Glomerular visceral epithelial cell (primary cell): Measurements from ENCODE around the gene PSMC5.
A peak's percentile ranks its signal among the peaks of the same experiment; 100 is the strongest.
"Not testable (repeated sequence)": the region's sequence is repeated elsewhere in the genome, so short reads cannot be mapped to it uniquely, and the experiment has no call there.

ENCODE experiments used
- DNase-seq: peaks from one replicate; pipeline ENCODE4 v3.0.0-alpha.2; 2016; ENCODE audit errors: extremely low spot score

Gene PSMC5

DNA sequence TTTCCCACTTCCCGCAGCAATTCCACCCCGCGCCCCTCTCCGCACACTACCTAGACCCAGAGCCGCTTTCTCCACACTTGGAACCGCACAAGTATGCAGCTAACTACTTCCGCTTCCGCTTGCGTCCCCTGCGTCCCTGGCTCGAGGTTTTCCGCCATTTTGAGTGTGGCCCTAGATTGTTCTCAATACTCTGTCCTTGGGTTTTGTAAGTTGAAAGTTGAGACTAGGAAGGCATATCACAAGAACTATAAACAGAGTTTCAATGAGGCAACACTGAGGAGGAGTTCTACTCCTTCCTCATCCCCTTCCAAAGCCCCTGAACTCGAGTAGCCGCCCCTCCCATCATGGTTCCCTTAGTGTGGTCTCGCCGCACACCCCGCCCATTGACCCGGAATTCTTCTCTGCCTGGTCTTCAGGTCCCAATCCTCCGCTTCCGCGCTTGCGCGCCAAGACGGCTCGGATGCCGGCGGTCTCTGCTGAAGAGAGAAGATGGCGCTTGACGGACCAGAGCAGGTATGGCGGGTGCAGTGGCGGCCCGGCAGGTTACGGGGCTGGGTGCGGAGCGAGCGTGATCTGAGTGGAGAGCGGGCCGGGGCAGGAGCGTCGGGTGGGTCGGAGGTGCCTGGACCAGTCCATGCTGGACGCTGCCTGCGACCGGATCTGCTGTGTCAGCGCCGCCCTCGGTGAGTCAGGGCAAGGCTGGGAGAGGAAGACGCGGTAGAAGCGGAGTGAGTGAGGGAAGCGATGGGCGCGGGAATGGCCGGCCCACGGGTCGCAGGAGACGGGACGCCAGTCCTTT lies at the start of gene PSMC5, which contains the start of gene FTSJ3:
TSS of gene PSMC5 (plus strand) at position 430 of the 799 bp plus-strand sequence. CDS start at position 490, 60 bp downstream.
TSS of gene FTSJ3 (minus strand) at position 662 of the 799 bp plus-strand sequence. CDS start 761 bp downstream, outside the sequence.
- DNase-seq: peak; percentile 94

DNA sequence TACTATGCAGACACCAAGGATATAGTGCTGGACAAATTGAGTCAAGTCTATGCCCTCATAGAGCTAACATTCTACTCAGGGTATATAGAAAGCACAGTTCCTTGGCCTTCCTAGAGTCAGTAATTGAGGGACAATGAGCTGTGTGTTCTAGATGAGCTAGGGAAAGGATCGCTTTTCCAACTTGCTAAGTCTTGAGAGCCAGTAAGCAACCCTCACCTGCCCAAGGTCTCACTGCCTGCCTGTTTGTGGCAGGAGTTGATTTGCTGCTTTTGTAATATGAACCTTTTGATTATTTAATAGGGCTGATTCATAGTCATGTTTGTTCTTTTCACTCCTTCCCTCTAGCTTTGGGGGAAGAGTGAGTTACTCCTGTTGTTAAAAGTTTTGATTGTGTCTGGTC lies 46.7 kb upstream of the PSMC5 start:
- no peak for DNase-seq

DNA sequence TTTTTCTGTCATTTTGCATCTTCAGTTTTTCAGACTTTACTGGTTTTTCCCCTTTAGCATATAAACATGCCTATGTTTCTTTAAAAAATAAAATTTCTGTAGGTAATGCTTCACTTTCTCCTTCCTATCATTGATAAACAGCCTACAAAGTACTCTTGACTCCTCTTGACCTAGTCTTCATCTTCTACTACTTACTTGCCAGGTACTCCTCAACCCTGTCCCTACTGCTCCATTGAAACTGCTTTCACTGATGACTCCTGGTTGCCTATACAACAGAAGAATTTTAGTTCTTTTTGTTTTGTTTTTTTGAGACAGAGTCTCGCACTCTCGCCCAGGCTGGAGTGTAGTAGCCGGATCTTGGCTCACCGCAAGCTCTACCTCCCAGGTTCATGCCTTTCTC lies 46.3 kb upstream of the PSMC5 start:
- DNase-seq: no peak

DNA sequence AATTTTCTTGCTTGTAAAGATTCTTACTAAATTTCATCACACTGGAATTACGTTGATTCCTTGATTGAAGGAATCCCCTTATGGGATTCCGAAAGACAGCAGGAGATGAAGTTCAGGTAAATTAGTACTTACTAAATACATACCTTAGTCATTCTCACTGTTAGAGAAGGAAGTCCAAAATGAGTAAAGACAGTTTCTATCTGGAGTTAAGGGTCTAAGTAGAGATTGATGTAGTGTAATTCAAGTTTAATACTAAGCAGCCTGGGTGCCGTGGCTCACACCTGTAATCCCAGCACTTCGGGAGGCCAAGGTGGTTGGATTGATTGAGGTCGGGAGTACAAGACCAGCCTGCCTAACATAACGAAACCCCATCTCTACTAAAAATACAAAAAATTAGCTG lies 43.7 kb upstream of the PSMC5 start:
- no peak for DNase-seq

DNA sequence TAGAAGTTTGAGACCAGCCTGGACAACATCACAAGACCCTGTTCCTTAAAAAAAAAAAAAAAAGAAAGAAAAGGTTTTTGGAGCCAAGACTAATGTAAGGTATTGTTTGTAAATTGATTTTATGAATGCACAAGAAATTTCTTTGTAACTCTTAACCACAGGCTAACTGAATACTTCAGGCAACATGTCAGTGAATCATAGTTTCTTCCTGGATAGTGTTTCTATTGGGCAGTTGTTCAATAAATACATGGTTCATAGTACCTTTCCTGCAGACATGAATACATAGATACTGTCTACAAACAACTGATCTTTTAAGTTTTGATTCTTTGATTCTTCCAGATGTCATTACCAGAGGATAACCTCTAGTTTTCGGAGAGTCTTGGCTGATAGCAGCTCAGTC lies 41.7 kb upstream of the PSMC5 start:
- peak; percentile 3 for DNase-seq

DNA sequence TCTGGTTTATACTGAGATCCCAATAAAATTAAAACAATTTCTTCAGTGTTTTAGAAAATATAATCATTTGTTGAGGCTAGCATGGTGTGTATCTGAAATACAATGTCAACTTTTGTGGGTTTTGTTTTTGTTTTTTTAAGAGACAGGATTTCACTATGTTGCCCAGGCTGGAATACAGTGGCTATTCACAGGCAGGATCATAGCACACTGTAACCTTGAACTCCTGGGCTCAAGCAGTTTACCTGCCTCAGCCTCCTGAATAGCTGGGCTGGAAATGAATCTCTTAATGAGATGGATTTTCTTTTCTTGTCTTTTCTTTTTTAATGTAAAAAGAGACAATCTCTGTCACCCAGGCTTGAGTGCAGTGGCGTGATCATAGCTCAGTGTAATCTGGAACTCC lies 41.1 kb upstream of the PSMC5 start:
- DNase-seq: no peak

DNA sequence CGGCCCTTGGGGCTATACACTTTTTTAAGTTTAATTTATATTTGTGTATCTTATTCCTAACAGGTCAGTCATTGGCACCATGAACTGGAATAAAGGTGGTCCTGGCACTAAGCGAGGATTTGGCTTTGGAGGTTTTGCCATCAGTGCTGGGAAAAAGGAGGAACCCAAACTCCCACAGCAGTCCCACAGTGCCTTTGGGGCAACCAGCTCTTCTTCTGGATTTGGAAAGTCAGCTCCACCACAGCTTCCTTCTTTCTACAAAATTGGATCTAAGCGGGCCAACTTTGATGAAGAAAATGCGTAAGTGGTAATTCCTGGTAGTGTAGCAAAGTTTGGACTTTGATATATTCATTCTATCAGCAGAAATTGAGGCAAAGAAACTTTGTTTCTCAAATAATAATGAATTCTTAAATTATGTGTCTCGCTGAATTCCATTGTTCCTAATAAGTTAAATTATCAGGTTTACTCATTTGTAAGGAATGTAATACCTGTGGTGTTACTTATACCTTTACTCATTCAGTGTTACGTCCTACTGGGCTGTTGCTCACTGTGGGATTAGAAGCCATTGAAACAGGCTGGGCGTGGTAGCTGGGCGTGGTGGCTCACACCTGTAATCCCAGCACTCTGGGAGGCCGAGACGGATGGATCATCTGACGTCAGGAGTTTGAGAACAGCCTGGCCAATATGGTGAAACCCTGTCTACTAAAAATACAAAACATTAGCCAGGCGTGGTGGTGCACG lies 40.1 kb upstream of the PSMC5 start:
- no peak for DNase-seq

DNA sequence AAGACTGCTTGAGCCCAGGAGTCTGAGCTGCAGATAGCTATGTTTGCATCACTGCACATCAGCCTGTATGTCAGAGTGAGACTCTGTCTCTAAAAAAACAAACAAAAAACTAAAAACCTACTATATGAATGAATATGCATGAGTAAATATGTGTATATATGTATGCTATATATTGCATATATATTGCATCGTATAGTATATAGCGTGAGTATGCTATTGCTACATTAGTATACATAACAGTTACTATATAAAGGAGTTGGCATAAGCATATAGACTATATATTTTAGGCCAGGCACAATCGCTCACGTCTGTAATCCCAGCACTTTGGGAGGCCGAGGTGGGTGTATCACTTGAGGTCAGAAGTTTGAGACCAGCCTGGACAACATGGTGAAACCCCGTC lies 37.2 kb upstream of the PSMC5 start:
- no peak for DNase-seq

DNA sequence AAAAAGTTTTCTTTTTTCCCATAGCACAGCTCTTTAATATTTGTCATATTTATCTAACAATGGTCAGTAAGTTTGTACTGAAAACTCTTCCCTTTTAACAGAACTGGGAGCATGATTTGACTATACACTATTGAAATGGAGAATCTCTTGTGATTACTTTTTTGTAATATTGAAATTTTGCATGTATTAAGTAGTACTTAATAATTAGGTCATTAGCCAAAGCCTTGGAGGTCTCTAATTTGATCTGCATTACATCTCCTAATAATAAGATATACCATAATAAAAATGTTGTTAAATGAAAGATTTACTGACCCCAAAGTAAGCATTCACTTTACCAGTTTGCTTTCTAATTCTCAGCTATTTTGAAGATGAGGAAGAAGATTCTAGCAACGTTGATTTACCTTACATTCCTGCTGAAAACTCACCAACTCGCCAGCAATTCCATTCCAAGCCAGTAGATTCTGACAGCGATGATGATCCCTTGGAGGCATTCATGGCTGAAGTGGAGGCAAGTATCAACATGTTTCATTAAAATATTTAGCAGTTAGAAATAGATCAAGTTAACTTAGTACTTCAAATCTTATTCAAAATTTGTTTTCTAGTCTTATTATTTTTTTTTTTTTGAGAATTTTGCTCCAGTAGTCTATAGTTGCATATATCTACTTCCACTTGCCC lies 35.0 kb upstream of the PSMC5 start:
- DNase-seq: no peak

DNA sequence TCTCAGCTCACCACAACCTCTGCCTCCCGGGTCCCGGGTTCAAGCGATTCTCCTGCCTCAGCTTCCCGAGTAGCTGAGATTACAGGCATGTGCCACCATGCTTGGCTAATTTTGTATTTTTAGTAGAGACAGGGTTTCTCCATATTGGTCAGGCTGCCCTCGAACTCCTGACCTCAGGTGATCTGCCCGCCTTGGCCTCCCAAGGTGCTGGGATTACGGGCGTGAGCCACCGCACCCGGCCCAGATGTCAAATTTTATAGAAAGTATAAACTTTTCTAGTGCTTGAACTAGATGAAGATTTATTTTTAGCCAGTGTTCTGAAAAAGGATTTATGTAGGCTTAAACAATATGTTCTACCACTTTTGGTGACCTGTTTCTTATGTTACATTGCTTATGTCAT lies 30.9 kb upstream of the PSMC5 start:
- DNase-seq: not testable (repeated sequence)

DNA sequence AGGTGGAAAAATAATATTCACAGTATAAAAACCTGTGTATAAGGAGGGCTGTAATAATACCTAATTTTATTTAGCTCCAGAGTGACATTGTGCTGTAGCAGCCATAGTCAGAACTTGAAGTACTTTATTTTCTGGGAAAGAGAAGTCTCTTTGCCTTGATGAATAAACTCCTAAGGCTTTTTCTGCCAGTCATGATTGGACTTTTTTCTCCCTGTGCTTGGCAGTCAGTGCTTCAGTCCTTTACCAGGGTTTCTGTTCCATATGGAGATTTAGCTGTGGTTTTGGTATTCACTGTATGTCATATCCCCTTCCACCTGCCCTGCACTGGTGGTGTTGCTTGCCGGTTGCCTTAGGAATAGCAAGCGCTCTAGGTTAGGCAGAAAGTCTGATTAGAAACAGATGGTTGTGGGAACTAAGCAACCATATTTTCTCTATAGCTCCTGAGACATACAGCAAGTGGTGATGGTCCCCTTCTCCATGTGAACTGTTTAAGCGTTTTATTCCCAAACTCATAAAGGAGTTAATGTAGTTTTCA lies 28.6 kb upstream of the PSMC5 start:
- no peak for DNase-seq

DNA sequence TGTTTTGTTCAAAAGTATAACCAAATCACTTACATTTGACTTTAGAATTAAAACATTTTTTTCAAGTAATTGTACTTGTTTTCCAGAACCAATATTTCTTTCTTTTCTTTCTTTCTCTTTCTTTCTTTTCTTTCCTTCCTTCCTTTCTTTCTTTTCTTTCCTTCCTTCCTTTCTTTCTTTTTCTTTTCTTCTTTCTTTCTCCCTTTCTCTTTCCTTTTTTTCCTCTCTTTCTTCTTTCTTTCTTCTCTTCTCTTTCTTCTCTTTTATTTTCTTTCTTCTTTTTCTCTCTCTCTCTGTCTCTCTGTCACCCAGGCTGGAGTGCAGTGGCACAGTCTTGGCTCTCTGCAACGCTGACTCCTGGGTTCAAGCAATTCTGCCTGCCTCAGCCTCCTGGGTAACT lies 26.4 kb upstream of the PSMC5 start:
- no peak for DNase-seq

DNA sequence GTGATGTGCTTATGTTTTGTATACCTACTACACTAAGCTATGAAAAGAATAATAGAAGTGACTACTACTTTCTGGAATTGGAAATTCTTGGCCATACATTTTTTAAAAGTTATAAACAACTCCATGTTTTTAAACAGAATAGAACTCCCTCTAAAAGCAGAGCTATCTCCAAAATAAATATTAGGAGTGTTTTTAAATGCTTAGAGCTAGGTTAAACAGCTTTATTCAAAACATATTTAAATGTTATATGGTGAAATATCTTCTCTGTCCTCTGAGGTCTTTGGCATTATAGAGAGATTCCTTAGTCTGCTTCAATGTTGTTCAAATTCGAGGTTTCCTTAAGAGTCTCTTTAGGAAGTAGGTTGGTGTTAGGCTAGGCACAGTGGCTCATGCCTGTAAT lies 22.9 kb upstream of the PSMC5 start:
- DNase-seq: no peak

DNA sequence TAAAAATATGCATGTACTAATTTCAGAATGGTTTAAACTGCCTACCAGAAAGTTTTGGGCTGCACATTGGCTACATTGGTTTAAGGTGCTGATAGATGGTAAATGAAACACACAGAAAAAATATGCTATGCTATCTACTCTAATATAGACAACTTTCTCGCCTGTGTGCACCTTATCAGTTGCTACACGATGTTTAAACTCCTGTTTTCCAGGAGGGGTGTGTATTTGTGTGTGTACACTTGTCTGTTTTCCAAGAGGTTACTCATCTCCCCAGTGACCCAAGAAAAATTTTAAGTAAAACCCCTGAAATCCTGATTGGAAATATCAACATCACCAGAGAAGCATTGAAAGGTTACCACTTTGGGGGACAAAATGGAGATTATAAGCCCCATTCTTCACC lies 21.6 kb upstream of the PSMC5 start:
- no peak for DNase-seq

DNA sequence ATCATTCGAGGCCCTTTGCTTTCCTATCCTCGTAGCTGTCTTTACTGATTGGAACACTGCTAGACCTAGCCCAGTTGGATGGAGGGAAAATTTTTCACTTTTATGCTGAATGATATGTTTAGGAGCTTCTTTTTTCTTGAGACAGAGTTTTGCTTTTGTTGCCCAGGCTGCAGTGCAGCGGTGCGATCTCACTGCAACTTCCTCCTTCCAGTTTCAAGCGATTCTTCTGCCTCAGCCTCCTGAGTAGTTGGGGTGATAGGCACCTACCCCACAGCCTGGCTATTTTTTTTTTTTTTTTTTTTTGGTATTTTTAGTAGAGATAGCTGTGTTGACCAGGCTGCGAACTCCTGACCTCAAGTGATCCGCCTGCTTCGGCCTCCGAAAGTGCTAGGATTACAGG lies 17.3 kb upstream of the PSMC5 start:
- DNase-seq: no peak

DNA sequence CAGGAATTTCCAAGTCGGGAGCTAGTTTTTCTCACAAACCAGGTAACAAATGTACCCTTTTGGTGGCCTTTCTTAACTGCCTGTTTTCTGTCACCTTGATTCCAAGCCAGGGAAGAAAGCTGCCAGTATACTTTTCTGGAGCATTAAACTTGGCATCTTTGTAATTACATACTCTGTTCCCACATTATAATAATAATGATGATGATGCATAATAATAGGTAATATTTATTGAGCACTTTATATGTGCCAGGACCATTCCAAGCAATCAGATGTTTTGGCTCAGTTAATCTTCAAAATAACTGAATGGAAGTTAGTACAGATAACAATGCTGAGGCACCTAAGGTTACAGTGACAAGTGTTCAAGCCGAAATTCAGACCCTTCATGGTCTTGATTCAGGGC lies 11.1 kb upstream of the PSMC5 start:
- DNase-seq: no peak

DNA sequence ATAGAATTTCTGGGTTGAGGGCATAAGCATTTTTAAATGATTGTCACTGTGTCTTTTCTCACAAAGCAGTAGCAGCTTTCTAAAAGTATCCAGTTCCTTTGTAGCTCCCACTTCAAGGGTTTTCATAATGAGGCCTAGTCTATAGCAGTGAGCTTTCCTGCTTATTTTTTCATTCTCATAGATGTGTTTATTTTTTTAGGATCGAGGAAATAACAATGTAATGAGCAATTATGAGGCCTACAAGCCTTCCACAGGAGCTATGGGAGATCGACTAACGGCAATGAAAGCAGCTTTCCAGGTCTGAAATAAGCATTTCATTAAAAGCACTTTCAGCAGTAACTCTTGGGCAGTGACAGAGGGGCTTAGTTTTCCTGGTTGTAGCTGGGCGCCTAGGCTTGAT lies 10.6 kb upstream of the PSMC5 start:
- no peak for DNase-seq

DNA sequence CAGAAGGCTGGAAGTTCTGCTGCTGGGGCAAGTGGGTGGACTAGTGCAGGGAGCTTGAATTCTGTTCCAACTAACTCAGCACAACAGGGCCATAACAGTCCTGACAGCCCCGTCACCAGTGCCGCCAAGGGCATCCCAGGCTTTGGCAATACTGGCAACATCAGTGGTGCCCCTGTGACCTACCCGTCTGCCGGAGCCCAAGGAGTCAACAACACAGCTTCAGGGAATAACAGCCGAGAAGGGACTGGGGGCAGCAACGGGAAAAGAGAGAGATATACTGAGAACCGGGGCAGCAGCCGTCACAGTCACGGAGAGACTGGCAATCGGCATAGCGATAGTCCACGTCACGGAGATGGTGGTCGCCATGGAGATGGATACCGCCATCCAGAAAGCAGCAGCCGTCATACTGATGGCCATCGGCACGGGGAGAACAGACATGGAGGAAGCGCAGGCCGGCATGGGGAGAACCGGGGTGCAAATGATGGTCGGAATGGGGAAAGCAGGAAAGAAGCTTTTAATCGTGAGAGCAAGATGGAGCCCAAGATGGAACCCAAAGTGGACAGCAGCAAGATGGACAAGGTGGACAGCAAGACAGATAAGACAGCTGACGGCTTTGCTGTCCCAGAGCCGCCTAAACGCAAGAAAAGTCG lies 9.4 kb upstream of the PSMC5 start:
- DNase-seq: no peak

DNA sequence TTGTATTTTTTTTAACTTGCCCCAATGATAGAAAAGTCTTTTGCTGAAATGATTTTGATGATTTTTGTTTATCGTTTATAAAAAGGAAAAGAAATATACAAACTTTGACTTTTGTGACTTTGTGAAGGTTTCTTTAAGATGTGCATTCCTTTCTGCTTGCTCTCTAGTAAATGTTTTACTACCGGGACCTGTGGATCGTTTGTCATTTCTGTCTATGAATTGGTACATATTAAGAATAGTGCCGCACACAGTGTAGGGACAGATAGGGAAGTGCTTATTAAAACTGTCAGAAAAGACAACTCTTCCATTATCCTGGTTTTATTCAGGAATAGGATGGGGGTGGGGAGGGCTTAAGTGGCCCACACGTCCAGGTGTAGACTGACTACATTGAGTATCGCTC lies 8.1 kb upstream of the PSMC5 start:
- DNase-seq: peak; percentile 53

DNA sequence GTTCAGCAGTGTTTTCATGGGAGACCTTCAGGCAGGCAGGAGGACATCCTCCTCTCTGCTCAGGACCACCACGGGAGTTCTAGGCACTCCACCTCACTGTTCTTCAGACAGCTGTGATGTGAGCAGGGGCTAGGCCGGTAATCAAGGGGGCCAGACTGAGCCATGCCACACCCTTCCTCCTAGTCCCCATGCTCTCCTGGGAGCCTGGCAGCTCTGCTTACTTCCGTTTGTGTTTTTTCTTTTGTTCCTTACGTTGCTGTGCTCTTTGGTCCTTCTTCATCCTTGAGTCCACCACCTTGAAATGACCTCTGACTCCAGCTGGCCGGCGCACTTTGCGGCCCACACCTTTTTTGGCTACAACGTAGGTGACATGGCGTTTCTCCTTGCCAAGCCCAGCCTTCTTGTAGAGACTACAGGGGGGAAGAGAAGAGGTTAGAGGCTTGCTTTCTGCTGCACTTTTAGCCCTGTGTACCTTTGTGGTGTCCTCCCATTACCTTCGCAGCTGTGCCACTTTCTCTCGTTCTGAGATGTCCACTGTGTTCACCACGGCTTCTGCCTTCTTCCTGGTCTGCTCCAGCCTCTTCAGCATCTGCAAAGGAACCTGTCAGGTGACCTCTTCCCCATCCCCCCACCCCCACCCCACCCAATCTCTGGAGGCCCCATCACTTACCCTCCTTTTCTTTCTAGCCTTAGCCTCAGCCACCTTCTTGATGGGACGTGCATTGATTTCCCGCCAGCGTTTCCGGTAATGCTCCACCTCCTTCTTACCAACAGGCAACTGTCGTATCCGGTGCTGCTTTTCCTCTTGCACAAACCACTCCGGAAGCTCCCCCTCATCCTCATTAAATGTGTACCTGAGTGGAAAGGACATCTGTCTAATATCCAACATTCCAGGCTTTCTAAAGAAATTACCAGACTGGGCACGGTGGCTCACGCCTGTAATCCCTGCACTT lies 7.4 kb upstream of the PSMC5 start:
- DNase-seq: no peak
